ENCODE results near the gene ARHGAP24.

DNA sequence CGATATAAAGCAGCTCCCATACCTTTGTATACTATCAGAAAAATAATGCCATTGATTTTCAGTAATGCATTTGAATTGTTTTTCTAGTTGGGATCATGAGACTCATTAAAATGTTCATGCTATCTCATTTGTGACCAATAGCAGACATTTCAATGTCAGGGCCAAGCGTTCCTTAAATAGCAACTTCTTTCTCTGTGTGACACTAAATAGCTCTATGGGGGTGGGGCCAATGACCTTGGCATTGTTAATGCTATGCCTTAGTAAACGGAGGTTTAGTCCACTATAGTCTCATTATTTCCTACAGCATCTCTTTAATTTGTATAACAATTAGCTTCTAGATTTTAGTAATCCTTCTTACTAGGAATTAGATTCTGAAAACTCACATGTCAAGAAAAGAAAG, 48.6 kb upstream of the ARHGAP24 start:
- TF ChIP-seq, protein P1, sequence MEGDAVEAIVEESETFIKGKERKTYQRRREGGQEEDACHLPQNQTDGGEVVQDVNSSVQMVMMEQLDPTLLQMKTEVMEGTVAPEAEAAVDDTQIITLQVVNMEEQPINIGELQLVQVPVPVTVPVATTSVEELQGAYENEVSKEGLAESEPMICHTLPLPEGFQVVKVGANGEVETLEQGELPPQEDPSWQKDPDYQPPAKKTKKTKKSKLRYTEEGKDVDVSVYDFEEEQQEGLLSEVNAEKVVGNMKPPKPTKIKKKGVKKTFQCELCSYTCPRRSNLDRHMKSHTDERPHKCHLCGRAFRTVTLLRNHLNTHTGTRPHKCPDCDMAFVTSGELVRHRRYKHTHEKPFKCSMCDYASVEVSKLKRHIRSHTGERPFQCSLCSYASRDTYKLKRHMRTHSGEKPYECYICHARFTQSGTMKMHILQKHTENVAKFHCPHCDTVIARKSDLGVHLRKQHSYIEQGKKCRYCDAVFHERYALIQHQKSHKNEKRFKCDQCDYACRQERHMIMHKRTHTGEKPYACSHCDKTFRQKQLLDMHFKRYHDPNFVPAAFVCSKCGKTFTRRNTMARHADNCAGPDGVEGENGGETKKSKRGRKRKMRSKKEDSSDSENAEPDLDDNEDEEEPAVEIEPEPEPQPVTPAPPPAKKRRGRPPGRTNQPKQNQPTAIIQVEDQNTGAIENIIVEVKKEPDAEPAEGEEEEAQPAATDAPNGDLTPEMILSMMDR (conservative IDR thresholded peaks at IDR 0.05 in 1 of 2, IDR thresholded peaks at IDR 0.05 in 1 of 2; ENCODE audit: extremely low read depth in 1 of 2, insufficient read depth in 1 of 2, low read depth in 1 of 2, low read length in 2 of 2), result no peak
- TF ChIP-seq EZH2 (IDR thresholded peaks at IDR 0.05; ENCODE audit: borderline replicate concordance, low read length), result no peak

Data from mammary epithelial cell (primary cell).